A673 (cell line): ENCODE measurements around the gene TWNK. TPM values are rescaled to one million over a fixed set of nuclear protein-coding genes. Genes with fewer than 3 reads are reported as not detected.
"Not testable (repeated sequence)": the region's sequence is repeated elsewhere in the genome, so short reads cannot be mapped to it uniquely, and the experiment has no call there.

Experiments
- BruUV-seq: library from RNA; stranded (reverse); fragments of 400-500 nt; replicated peaks from 2 replicates; lab custom pipeline; 2021; lab: Mats Ljungman, UMichigan
- CTCF ChIA-PET: fragments of 300-600 bp; sonication (Branson Sonifier 250); formaldehyde crosslinking; loops from one replicate; lab custom pipeline; 2022; ENCODE audit warnings: antibody characterized with exemption; lab: Charles Lee
- POLR2A ChIA-PET: fragments of 300-600 bp; sonication (Branson Sonifier 250); formaldehyde crosslinking; loops from one replicate; lab custom pipeline; 2022; ENCODE audit warnings: antibody characterized with exemption; ENCODE audit not compliant: low non-redundant PET; lab: Charles Lee
- DNase-seq: peaks from one replicate; pipeline ENCODE4 v3.0.0-alpha.2; 2015; ENCODE audit warnings: low spot score
- H3K27ac ChIP-seq: fragments of 200-600 bp; sonication (generic); 2 replicates; pipeline ENCODE4 v1.5.1; 2016; ENCODE audit warnings: mixed run types, low read depth, mild to moderate bottlenecking, mixed read lengths, antibody characterized with exemption, low read length; ENCODE audit not compliant: poor library complexity, severe bottlenecking
- H3K27me3 ChIP-seq: fragments of 200-600 bp; sonication (generic); replicated peaks from 2 replicates; pipeline ENCODE4 v1.6.1; 2017; ENCODE audit warnings: mixed run types, low read depth, mild to moderate bottlenecking, mixed read lengths, antibody characterized with exemption, low read length; ENCODE audit not compliant: insufficient read depth, poor library complexity
- H3K36me3 ChIP-seq: fragments of 200-600 bp; sonication (generic); 2 replicates; pipeline ENCODE4 v1.6.1; 2016; ENCODE audit warnings: mixed run types, mild to moderate bottlenecking, mixed read lengths, antibody characterized with exemption, low read length; ENCODE audit not compliant: insufficient read depth, poor library complexity, severe bottlenecking
- H3K4me1 ChIP-seq: fragments of 200-600 bp; sonication (generic); 2 replicates; pipeline ENCODE4 v1.6.1; 2017; ENCODE audit warnings: mixed run types, mild to moderate bottlenecking, mixed read lengths, antibody characterized with exemption, low read length; ENCODE audit not compliant: insufficient read depth, poor library complexity, severe bottlenecking
- H3K4me3 ChIP-seq: fragments of 200-600 bp; sonication (generic); 2 replicates; pipeline ENCODE4 v1.5.1; 2016; ENCODE audit warnings: low read depth, mixed run types, mild to moderate bottlenecking, mixed read lengths, low read length; ENCODE audit not compliant: poor library complexity, severe bottlenecking
- H3K9me3 ChIP-seq: fragments of 200-600 bp; sonication (generic); 2 replicates; pipeline ENCODE4 v1.6.1; 2016; ENCODE audit warnings: mixed run types, low read depth, mild to moderate bottlenecking, mixed read lengths, antibody characterized with exemption, low read length; ENCODE audit not compliant: poor library complexity, severe bottlenecking
- EZH2 ChIP-seq: fragments of 200-600 bp; sonication (generic); IDR thresholded peaks from 2 replicates; pipeline ENCODE4 v1.6.1; 2017; ENCODE audit warnings: borderline replicate concordance, low read depth, mild to moderate bottlenecking, mixed read lengths, antibody characterized with exemption, low read length; ENCODE audit not compliant: poor library complexity, severe bottlenecking
- intact Hi-C: fragments of 100-400 bp; cut with micrococcal nuclease; formaldehyde crosslinking; loops from one replicate; pipeline ENCODE4 v1.10.0; 2022; ENCODE audit not compliant: unreplicated experiment
- total RNA-seq: library from RNA; stranded (reverse); gene quantifications from 2 replicates; pipeline ENCODE4 v1.2.3, GENCODE V29; 2021
- TF ChIP-seq, protein P1 (sequence below): fragments of 300-800, 200-600 bp; sonication (generic); conservative IDR thresholded peaks from 2 replicates; pipeline ENCODE4 v1.5.1; 2017; ENCODE audit warnings: low read depth, mild to moderate bottlenecking, antibody characterized with exemption, low read length, moderate library complexity, mixed read lengths

TWNK gene
- total RNA-seq, 1 experiment from 2014 or later, result 29.5 TPM

DNA sequence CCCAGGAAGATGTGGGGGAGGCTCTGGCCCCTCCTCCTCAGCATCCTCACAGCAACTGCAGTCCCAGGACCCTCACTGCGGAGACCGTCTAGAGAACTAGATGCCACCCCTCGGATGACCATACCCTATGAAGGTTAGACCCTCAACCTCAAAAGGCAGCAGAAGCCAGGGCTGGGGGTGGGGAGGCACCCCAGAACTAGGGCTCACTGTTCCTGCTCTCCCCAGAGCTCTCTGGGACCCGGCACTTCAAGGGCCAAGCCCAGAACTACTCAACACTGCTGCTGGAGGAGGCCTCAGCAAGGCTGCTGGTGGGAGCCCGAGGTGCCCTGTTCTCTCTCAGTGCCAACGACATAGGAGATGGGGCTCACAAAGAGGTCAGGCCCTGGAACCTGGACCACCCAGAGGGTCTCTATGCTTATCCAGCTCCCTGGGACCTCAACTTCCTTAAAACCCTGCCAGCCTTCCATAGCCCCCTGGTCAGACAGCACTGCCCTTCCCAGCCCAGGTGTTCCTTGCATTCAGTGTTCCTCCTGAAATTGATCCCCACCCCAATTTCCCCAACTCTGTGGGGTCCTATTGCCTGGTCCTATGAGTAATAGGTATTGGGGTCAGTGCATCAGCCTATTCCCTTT is 14.3 kb upstream of the TWNK start:
- H3K36me3 ChIP-seq, result no peaks in the 10 kb centered on the region
- no peak for DNase-seq
- H3K4me3 ChIP-seq, result no peak overlapping the region
- peaks cover 5% of the 10 kb centered on the region for H3K4me1 ChIP-seq
- intact Hi-C loops, result no loop called here
- H3K27ac ChIP-seq, result no peak overlapping the region
- ChIA-PET CTCF (interaction anchor here (0.5 kb wide), 1 partner anchor 39 kb away, joined by 3 read pairs; no protein-coding TSS in a partner anchor), POLR2A (no interaction called here)
- H3K27me3 ChIP-seq, result no peaks in the 10 kb centered on the region
- H3K9me3 ChIP-seq, result no peaks in the 10 kb centered on the region
- no TSS peak for BruUV-seq
- no peak for TF ChIP-seq EZH2
- TF ChIP-seq, protein P1, sequence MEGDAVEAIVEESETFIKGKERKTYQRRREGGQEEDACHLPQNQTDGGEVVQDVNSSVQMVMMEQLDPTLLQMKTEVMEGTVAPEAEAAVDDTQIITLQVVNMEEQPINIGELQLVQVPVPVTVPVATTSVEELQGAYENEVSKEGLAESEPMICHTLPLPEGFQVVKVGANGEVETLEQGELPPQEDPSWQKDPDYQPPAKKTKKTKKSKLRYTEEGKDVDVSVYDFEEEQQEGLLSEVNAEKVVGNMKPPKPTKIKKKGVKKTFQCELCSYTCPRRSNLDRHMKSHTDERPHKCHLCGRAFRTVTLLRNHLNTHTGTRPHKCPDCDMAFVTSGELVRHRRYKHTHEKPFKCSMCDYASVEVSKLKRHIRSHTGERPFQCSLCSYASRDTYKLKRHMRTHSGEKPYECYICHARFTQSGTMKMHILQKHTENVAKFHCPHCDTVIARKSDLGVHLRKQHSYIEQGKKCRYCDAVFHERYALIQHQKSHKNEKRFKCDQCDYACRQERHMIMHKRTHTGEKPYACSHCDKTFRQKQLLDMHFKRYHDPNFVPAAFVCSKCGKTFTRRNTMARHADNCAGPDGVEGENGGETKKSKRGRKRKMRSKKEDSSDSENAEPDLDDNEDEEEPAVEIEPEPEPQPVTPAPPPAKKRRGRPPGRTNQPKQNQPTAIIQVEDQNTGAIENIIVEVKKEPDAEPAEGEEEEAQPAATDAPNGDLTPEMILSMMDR, result no peak

DNA sequence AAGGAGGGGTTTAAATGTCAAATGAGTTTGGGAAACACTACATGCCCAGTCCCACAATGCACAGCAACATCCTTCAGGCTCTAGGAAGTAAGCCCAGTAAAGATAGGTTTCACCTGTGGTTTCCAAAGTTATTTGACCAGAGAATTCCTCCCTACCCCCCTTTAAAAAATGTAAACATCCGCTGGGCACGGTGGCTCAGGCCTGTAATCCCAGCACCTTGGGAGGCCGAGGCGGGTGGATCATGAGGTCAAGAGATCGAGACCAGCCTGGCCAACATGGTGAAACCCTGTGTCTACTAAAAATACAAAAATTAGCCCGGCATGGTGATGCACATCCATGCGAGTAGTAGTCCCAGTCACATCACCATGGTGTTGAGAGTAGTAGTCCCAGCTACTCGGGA is 11.9 kb upstream of the TWNK start:
- H3K4me3 ChIP-seq, POLR2A ChIA-PET, DNase-seq, H3K36me3 ChIP-seq, H3K27me3 ChIP-seq, H3K4me1 ChIP-seq, BruUV-seq, CTCF ChIA-PET, H3K9me3 ChIP-seq, H3K27ac ChIP-seq, intact Hi-C loops: not testable (repeated sequence)

DNA sequence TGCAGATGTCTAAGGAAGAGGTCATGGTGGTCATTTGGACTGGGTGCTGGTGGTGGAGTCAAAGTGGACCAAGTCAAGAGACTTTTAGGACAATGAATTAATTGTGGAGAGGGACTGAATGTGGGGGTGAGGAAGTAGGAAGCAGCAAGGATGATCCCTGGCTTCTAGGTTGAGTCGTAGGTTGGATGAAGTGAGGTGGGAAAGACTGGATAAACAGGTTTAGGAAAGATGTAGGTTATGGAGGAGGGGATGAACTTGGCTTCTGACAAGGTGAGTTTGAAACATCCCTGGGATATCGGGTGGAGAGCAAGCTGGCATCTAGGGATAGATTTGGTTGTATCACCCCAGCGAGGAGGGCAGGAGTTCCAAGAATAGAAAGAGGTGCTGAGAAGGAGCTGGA is 10.4 kb upstream of the TWNK start:
- no peaks in the 10 kb centered on the region for H3K9me3 ChIP-seq
- H3K36me3 ChIP-seq, result peaks cover 5% of the 10 kb centered on the region
- TF ChIP-seq, protein P1, result no peak
- no peak for TF ChIP-seq EZH2
- intact Hi-C loops, result no loop called here
- ChIA-PET CTCF (no interaction called here), POLR2A (interaction anchor here (0.6 kb wide), 1 partner anchor 220 kb away, joined by 6 read pairs; no protein-coding TSS in a partner anchor)
- no peak overlapping the region for H3K27ac ChIP-seq
- no peak overlapping the region for H3K4me3 ChIP-seq
- H3K27me3 ChIP-seq, result no peaks in the 10 kb centered on the region
- no TSS peak for BruUV-seq
- no peak for DNase-seq
- no peaks in the 10 kb centered on the region for H3K4me1 ChIP-seq

DNA sequence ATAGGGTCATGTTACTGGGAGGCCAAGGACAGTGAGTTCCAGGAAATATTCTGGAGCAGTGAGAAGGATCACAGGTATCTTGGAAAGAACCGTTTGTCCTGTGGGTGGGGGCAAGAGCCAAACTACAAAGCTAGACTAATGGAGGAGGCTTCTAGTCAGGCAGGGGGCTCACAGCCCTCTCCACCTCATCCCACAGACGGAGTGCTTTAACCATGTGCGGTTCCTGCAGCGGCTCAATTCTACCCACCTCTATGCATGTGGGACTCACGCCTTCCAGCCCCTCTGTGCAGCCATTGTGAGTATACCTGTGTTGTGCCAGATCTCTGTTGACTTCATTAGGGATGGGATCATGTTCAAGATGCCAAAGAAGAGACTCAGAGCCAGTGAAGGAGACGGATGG is 9.9 kb upstream of the TWNK start:
- H3K4me3 ChIP-seq, result no peak overlapping the region
- peaks cover 5% of the 10 kb centered on the region for H3K36me3 ChIP-seq
- no peaks in the 10 kb centered on the region for H3K27me3 ChIP-seq
- BruUV-seq, result no TSS peak
- CTCF ChIA-PET, result no interaction called here
- TF ChIP-seq, protein P1, result no peak
- TF ChIP-seq EZH2, result no peak
- no peaks in the 10 kb centered on the region for H3K4me1 ChIP-seq
- intact Hi-C loops, result no loop called here
- no peaks in the 10 kb centered on the region for H3K9me3 ChIP-seq
- no peak for DNase-seq
- POLR2A ChIA-PET, result no interaction called here
- no peak overlapping the region for H3K27ac ChIP-seq
